ENCODE data around the gene TIAM1.

DNA sequence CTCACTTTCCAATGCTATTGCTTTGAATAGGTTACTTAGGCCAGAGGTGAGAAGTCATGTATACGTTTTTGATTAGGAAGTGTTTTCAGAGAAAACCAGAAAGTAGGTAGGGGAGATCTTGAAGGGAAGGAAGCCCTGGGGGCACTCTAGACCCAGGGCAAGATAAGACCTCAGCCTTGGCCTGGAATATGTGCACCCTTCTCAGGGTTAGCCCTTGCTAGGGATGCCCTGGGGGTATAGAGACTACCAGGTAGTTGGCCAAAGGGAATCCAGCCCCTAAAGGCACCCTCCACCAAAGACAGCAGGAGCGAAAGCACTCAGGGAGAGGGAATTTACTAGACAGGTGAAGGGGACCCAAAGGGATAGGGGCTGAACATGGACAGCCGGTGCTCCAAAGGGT is 7.0 kb downstream of the TIAM1 start:
- TF ChIP-seq, protein P1, sequence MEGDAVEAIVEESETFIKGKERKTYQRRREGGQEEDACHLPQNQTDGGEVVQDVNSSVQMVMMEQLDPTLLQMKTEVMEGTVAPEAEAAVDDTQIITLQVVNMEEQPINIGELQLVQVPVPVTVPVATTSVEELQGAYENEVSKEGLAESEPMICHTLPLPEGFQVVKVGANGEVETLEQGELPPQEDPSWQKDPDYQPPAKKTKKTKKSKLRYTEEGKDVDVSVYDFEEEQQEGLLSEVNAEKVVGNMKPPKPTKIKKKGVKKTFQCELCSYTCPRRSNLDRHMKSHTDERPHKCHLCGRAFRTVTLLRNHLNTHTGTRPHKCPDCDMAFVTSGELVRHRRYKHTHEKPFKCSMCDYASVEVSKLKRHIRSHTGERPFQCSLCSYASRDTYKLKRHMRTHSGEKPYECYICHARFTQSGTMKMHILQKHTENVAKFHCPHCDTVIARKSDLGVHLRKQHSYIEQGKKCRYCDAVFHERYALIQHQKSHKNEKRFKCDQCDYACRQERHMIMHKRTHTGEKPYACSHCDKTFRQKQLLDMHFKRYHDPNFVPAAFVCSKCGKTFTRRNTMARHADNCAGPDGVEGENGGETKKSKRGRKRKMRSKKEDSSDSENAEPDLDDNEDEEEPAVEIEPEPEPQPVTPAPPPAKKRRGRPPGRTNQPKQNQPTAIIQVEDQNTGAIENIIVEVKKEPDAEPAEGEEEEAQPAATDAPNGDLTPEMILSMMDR (IDR thresholded peaks at IDR 0.05): no peak
- TF ChIP-seq POLR2AphosphoS5 (IDR thresholded peaks at IDR 0.05; ENCODE audit: low read depth, low read length) (no peak), TCF7L2 (IDR thresholded peaks at IDR 0.05; ENCODE audit: low read depth, low read length) (no peak)
- TF ChIP-seq, protein P2, sequence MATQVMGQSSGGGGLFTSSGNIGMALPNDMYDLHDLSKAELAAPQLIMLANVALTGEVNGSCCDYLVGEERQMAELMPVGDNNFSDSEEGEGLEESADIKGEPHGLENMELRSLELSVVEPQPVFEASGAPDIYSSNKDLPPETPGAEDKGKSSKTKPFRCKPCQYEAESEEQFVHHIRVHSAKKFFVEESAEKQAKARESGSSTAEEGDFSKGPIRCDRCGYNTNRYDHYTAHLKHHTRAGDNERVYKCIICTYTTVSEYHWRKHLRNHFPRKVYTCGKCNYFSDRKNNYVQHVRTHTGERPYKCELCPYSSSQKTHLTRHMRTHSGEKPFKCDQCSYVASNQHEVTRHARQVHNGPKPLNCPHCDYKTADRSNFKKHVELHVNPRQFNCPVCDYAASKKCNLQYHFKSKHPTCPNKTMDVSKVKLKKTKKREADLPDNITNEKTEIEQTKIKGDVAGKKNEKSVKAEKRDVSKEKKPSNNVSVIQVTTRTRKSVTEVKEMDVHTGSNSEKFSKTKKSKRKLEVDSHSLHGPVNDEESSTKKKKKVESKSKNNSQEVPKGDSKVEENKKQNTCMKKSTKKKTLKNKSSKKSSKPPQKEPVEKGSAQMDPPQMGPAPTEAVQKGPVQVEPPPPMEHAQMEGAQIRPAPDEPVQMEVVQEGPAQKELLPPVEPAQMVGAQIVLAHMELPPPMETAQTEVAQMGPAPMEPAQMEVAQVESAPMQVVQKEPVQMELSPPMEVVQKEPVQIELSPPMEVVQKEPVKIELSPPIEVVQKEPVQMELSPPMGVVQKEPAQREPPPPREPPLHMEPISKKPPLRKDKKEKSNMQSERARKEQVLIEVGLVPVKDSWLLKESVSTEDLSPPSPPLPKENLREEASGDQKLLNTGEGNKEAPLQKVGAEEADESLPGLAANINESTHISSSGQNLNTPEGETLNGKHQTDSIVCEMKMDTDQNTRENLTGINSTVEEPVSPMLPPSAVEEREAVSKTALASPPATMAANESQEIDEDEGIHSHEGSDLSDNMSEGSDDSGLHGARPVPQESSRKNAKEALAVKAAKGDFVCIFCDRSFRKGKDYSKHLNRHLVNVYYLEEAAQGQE (IDR thresholded peaks at IDR 0.05; ENCODE audit: insufficient read depth in 1 of 2, low read depth in 2 of 2, low read length in 1 of 2): no peak
